Activated CD4-positive, alpha-beta T cell treated with anti-CD3 and anti-CD28 coated beads, Interleukin-2, amount 10 ng/mL, durations not matched to agents 24 days and 14 days (primary cell): ENCODE data around the gene PHACTR2. TPM values are rescaled to one million over a fixed set of nuclear protein-coding genes. Genes with fewer than 3 reads are reported as not detected.
A peak's percentile ranks its signal among the peaks of the same experiment; 100 is the strongest.
"Not testable (repeated sequence)": the region's sequence is repeated elsewhere in the genome, so short reads cannot be mapped to it uniquely, and the experiment has no call there.

Source experiments
- DNase-seq: peaks from one replicate; pipeline ENCODE4 v3.0.0; 2022
- H3K27ac Mint-ChIP-seq: one replicate; pipeline ENCODE4 v1.8.0; 2022; ENCODE audit warnings: mild to moderate bottlenecking, mixed read lengths
- H3K27me3 Mint-ChIP-seq: one replicate; pipeline ENCODE4 v1.8.0; 2022; ENCODE audit warnings: mixed read lengths
- H3K36me3 Mint-ChIP-seq: one replicate; pipeline ENCODE4 v1.8.0; 2022; ENCODE audit warnings: low read depth, mild to moderate bottlenecking, mixed read lengths
- H3K4me1 Mint-ChIP-seq: one replicate; pipeline ENCODE4 v1.8.0; 2021; ENCODE audit warnings: mixed read lengths
- H3K4me3 Mint-ChIP-seq: one replicate; pipeline ENCODE4 v1.8.0; 2022; ENCODE audit warnings: mild to moderate bottlenecking, moderate library complexity, mixed read lengths
- H3K9me3 Mint-ChIP-seq: one replicate; pipeline ENCODE4 v1.8.0; 2021; ENCODE audit warnings: mixed read lengths
- intact Hi-C: fragments of 100-400 bp; cut with micrococcal nuclease; formaldehyde crosslinking; loops from one replicate; pipeline ENCODE4 v1.15.1; 2023
- total RNA-seq: library from RNA; stranded (reverse); gene quantifications from 2 replicates; pipeline ENCODE4 v1.2.3, GENCODE V29; 2022

The PHACTR2 gene
- total RNA-seq, 1 donor from 2014 or later = 53.8 TPM

- Mint-ChIP-seq H3K27ac (no peak overlapping the region), H3K27me3 (no peaks in the 10 kb centered on the region), H3K36me3 (peaks cover 31% of the 10 kb centered on the region), H3K9me3 (peaks cover 10% of the 10 kb centered on the region), H3K4me1 (peaks cover 9% of the 10 kb centered on the region), H3K4me3 (no peak overlapping the region)
- intact Hi-C loops = no loop called here
- no peak for DNase-seq
Observed at GRCh38 chr6:143724876-143725275, 47.1 kb downstream of the PHACTR2 start.

GRCh38 chr6:143726015-143726647 is 48.4 kb downstream of the PHACTR2 start:
- no peak for DNase-seq
- Mint-ChIP-seq H3K27ac (no peak overlapping the region), H3K27me3 (no peaks in the 10 kb centered on the region), H3K4me1 (peaks cover 9% of the 10 kb centered on the region), H3K4me3 (no peak overlapping the region), H3K36me3 (peaks cover 25% of the 10 kb centered on the region), H3K9me3 (peaks cover 10% of the 10 kb centered on the region)
- intact Hi-C loops = no loop called here

- no peak for DNase-seq
- Mint-ChIP-seq H3K27me3 (no peaks in the 10 kb centered on the region), H3K36me3 (peaks cover 25% of the 10 kb centered on the region), H3K9me3 (peaks cover 10% of the 10 kb centered on the region), H3K4me3 (no peak overlapping the region), H3K4me1 (peaks cover 14% of the 10 kb centered on the region), H3K27ac (no peak overlapping the region)
- intact Hi-C loops = no loop called here
Observed at GRCh38 chr6:143727035-143727434, 49.3 kb downstream of the PHACTR2 start.

- peak overlapping the region; percentile 47 for H3K27ac Mint-ChIP-seq
- intact Hi-C loops = loop anchor here (2.0 to 5.0 kb wide), 4 partner anchors 39 to 111 kb away; partner anchors contain the start of genes LTV1 and PHACTR2
- peaks cover 9% of the 10 kb centered on the region for H3K9me3 Mint-ChIP-seq
- no peak for DNase-seq
- H3K36me3 Mint-ChIP-seq = peaks cover 3% of the 10 kb centered on the region
- peaks cover 36% of the 10 kb centered on the region for H3K4me1 Mint-ChIP-seq
- H3K4me3 Mint-ChIP-seq = peak overlapping the region; percentile 36
- H3K27me3 Mint-ChIP-seq = no peaks in the 10 kb centered on the region
Observed at GRCh38 chr6:143731789-143732188, 54.0 kb downstream of the PHACTR2 start.

GRCh38 chr6:143732536-143732935 is 54.8 kb downstream of the PHACTR2 start:
- peak overlapping the region; percentile 47 for H3K27ac Mint-ChIP-seq
- peaks cover 31% of the 10 kb centered on the region for H3K4me1 Mint-ChIP-seq
- intact Hi-C loops = loop anchor here (2.0 to 5.0 kb wide), 4 partner anchors 40 to 110 kb away; partner anchors contain the start of genes LTV1 and PHACTR2
- H3K27me3 Mint-ChIP-seq = no peaks in the 10 kb centered on the region
- H3K4me3 Mint-ChIP-seq = peak overlapping the region; percentile 36
- no peak for DNase-seq
- no peaks in the 10 kb centered on the region for H3K36me3 Mint-ChIP-seq
- H3K9me3 Mint-ChIP-seq = peaks cover 5% of the 10 kb centered on the region

- intact Hi-C loops = loop anchor here (2.0 to 5.0 kb wide), 4 partner anchors 41 to 109 kb away; partner anchors contain the start of genes LTV1 and PHACTR2
- Mint-ChIP-seq H3K36me3 (peaks cover 2% of the 10 kb centered on the region), H3K27me3 (no peaks in the 10 kb centered on the region), H3K4me3 (peak overlapping the region; percentile 45), H3K4me1 (peaks cover 31% of the 10 kb centered on the region), H3K27ac (peak overlapping the region; percentile 58), H3K9me3 (peaks cover 5% of the 10 kb centered on the region)
- DNase-seq = no peak
Observed at GRCh38 chr6:143733510-143733909, 55.7 kb downstream of the PHACTR2 start.

- Mint-ChIP-seq H3K27me3 (no peaks in the 10 kb centered on the region), H3K4me1 (peaks cover 38% of the 10 kb centered on the region), H3K9me3 (peaks cover 9% of the 10 kb centered on the region), H3K4me3 (no peak overlapping the region), H3K36me3 (peaks cover 4% of the 10 kb centered on the region), H3K27ac (no peak overlapping the region)
- DNase-seq = no peak
- intact Hi-C loops = loop anchor here (5.0 kb wide), 2 partner anchors 42 to 57 kb away; partner anchors contain the start of gene PHACTR2
Observed at GRCh38 chr6:143734641-143735063, 56.9 kb downstream of the PHACTR2 start.

- H3K4me3 Mint-ChIP-seq, H3K27ac Mint-ChIP-seq, H3K27me3 Mint-ChIP-seq, DNase-seq, intact Hi-C loops, H3K9me3 Mint-ChIP-seq: not testable (repeated sequence)
- H3K4me1 Mint-ChIP-seq = peaks cover 25% of the 10 kb centered on the region
- peaks cover 11% of the 10 kb centered on the region for H3K36me3 Mint-ChIP-seq
Observed at GRCh38 chr6:143738072-143738690, 60.4 kb downstream of the PHACTR2 start.

- Mint-ChIP-seq H3K36me3 (peaks cover 11% of the 10 kb centered on the region), H3K27me3 (no peaks in the 10 kb centered on the region), H3K4me3 (peak overlapping the region; percentile 9), H3K4me1 (peaks cover 16% of the 10 kb centered on the region), H3K27ac (no peak overlapping the region), H3K9me3 (peaks cover 4% of the 10 kb centered on the region)
- intact Hi-C loops = no loop called here
- DNase-seq = no peak
Observed at GRCh38 chr6:143739341-143739851, 61.6 kb downstream of the PHACTR2 start.

GRCh38 chr6:143740213-143740612 is 62.4 kb downstream of the PHACTR2 start:
- Mint-ChIP-seq H3K4me3 (no peak overlapping the region), H3K36me3 (peaks cover 11% of the 10 kb centered on the region), H3K27ac (no peak overlapping the region), H3K27me3 (no peaks in the 10 kb centered on the region), H3K4me1 (peaks cover 9% of the 10 kb centered on the region), H3K9me3 (peaks cover 4% of the 10 kb centered on the region)
- DNase-seq = no peak
- intact Hi-C loops = no loop called here

- Mint-ChIP-seq H3K27ac (no peak overlapping the region), H3K36me3 (peaks cover 11% of the 10 kb centered on the region), H3K9me3 (peaks cover 4% of the 10 kb centered on the region), H3K4me1 (peaks cover 9% of the 10 kb centered on the region), H3K27me3 (no peaks in the 10 kb centered on the region), H3K4me3 (no peak overlapping the region)
- no peak for DNase-seq
- intact Hi-C loops = no loop called here
Observed at GRCh38 chr6:143741480-143741879, 63.7 kb downstream of the PHACTR2 start.

- no peak for DNase-seq
- no peak overlapping the region for H3K4me3 Mint-ChIP-seq
- H3K27me3 Mint-ChIP-seq = no peaks in the 10 kb centered on the region
- intact Hi-C loops = no loop called here
- peaks cover 4% of the 10 kb centered on the region for H3K9me3 Mint-ChIP-seq
- H3K36me3 Mint-ChIP-seq = peaks cover 11% of the 10 kb centered on the region
- H3K4me1 Mint-ChIP-seq = peaks cover 9% of the 10 kb centered on the region
- no peak overlapping the region for H3K27ac Mint-ChIP-seq
Observed at GRCh38 chr6:143742070-143742954, 64.5 kb downstream of the PHACTR2 start.

- Mint-ChIP-seq H3K4me1 (peaks cover 9% of the 10 kb centered on the region), H3K9me3 (peaks cover 4% of the 10 kb centered on the region), H3K4me3 (no peak overlapping the region), H3K27me3 (no peaks in the 10 kb centered on the region), H3K36me3 (peaks cover 9% of the 10 kb centered on the region), H3K27ac (no peak overlapping the region)
- intact Hi-C loops = no loop called here
- DNase-seq = no peak
Observed at GRCh38 chr6:143742955-143743255, 65.1 kb downstream of the PHACTR2 start.
